GM12865 (cell line): Measurements from ENCODE around the gene LARGE2.

ENCODE experiments used
- DNase-seq: peaks from one replicate; pipeline ENCODE4 v3.0.0; 2010; ENCODE audit warnings: low read depth
- H3K4me3 ChIP-seq: 2 replicates; pipeline ENCODE4 v1.5.1; 2011; ENCODE audit warnings: mild to moderate bottlenecking, low read depth, low read length, control low read depth
- CTCF ChIP-seq: IDR thresholded peaks from 2 replicates; pipeline ENCODE4 v1.5.1; 2011; ENCODE audit warnings: low read length, control low read depth, low read depth, inconsistent platforms; ENCODE audit not compliant: insufficient read depth; ENCODE audit errors: missing control alignments

LARGE2 gene

DNA sequence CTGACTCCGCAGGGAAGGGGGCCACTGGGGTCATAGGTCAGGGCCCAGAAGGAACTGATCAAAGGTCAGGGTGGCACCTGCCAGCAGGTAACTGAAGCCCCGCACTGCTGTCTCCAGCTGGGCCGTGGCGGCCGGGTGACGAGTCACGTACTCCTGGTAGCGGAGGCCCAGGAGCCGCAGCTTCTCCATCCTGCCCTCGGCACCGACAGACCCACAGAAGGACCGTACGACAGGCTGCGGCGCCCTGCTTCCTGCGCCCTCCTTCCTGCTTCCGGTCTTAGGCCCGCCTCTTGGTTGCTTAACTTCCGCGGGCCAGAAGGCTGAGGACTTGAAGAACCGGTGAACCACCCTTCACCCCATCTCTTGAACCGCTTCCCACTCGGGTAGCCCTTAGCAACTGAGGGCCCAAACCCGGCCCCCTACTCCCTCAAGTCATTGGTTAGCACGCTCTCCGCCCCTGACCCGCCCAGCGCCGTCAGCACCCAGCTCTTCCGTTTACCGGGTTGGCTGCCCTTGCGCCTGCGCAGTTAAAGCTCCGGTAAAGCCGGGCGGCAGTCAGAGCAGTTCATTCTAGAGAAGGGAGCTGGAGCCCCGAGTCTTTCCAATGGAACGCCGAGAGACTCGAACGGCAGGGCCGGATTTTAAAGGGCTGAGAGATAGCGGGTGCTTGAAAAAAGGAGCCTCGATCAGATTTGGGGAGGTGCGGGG is 4.7 kb upstream of the LARGE2 start, which contains the start of gene PEX16:
TSS of gene PEX16 (minus strand) at position 255 of the 708 bp plus-strand sequence. CDS start at position 189, 66 bp downstream.
- peak; percentile 99 for DNase-seq
- H3K4me3 ChIP-seq, result peak within 1 kb of the TSS; percentile 84
- no peak for TF ChIP-seq CTCF

DNA sequence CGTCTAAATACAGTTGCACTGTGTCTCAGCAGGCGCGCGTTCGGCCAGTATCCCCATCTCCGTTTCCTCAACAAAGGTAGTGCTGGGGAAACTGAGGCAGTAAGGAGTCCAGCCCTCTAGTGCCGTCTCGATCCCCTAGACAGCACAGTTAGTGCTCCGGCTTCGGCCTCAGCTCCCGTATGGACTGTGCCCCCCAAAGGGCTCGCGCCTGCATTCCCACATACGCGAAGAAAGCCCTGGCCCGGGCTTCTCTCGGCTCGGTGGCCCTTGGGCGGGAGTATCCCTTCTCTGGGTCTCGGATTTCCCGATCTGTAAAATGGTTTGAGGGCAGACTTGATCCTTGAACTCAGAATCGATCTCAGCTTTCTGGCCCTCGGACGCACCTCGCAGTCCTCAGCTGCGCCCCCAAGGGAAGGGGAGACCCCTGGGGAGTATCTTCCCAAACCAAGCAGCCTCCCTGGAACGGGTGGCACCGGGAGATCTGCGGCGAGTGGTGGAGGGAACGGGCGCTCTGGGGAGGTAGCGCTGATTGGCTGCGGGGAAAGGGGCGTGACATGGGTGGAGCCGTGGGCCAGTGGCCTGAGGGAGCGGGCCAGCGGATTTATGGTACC is 4.0 kb upstream of the LARGE2 start:
- peak; percentile 73 for DNase-seq
- no peak for TF ChIP-seq CTCF
- peak overlapping the region; percentile 84 for H3K4me3 ChIP-seq

DNA sequence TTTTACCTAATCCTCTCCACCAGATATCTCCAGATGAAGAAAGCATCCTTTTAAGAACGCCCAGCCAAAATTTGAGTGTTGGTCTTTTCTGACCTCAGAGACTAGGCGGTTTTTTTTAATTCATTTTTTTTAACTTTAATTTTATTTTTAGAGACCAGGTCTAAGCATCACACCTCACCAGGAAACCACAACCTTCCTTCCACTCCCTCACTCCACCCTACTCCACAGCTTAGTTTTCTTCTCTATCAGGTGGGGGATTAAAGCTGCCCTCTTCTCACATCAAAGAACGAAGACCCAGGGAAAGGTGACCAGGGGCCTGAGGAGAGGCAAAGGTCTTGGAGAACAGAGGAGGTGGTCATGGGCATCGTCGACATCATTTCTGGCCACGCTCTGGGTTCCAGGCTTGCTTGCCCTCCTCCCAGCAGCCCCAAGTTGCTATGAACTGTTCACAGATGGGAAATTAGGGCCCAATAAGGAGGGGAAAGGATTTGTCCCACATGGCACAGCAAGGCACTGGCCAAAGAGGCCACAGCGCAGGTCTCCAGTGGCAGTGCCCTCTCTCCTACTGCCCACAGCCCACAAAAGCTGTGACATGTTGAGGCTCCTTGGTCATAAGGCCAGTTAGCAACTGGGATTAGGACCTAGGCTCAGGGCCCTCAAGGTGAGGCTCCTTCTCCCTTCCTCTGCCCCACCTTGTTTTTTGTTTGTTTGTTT is 3.3 kb upstream of the LARGE2 start:
- peak overlapping the region; percentile 84; the same call in 1 of the 2 replicates for H3K4me3 ChIP-seq
- no peak for DNase-seq
- TF ChIP-seq CTCF, result no peak

DNA sequence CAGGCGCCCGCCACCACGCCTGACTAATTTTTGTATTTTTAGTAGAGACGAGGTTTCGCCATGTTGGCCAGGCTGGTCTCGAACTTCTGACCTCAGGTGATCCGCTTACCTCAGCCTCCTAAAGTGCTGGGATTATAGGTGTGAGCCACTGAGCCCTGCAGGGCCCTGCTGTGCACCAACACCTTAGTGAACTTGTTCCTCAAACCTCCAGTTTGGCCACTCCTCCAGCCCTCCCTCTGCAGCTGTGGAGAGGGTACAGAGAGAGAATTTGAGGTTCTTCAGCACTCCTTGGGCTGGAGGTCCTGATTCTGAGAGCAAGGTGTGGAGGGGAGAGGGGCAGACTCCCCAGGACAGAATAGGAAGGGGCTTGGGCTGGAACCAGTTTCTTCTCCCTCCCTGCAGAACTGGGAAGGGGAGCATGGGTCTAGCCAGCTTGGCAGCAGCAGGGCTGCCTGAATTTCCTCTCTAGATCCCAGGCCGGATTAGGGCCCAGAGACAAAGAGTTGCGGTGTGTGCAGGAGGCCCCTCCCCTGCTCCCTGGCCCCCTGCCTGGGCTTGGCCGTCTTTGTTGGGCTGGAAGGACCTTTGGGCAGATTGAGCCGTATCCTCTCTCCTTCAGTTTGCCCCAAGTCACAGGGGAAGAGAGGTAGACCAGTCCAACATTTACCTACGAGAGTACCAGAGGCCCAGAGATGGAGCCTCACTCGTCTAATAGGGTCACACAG is 2.5 kb upstream of the LARGE2 start:
- no peak for DNase-seq
- TF ChIP-seq CTCF, result no peak
- no peak overlapping the region for H3K4me3 ChIP-seq

GRCh38 chr11:45920531-45921477 is 1.7 kb upstream of the LARGE2 start:
- no peak for DNase-seq
- no peak overlapping the region for H3K4me3 ChIP-seq
- TF ChIP-seq CTCF, result no peak
